ENCODE results near the gene CLMN. TPM values are rescaled to one million over a fixed set of nuclear protein-coding genes. Genes with fewer than 3 reads are reported as not detected.

The CLMN gene
- total and polyA plus RNA-seq, 9 of the 15 experiments (the other 6 are each of a cell fraction or from before 2014, with no cell fraction given) = 0.01 to 0.18 (median 0.07) TPM; not detected in 4

DNA sequence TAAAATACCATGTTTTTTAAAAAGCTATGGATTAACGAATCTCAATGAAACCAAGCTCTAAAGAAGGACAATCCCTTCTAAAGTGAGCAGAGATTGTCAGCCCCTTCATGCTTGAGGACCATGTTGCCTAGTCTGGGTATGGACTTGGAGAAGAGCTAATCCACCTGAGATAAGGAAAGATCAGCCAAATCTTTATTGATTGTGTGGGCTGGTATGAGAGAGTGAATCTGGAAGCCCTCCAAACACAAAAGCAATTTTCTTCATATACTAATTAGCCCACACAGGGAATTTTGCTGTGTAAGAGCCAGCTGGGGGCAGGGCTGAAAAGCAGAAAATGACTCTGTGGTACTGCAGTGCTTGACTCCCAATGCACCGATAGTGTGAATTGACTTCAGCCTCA, 115.0 kb downstream of the CLMN start:
- FAIRE-seq (no peak), ATAC-seq (no peak), DNase-seq (ENCODE audit: extremely low read depth in 1 of 4, low spot score in 3 of 4) (no peak)
- no peaks in the 10 kb centered on the region for H3K9me3 ChIP-seq (replicated peaks; ENCODE audit: control insufficient read depth, insufficient read depth, low read depth, low read length)
- no TSS peak for BruUV-seq (replicated peaks)
- no peak overlapping the region for H3K4me3 ChIP-seq
- H4K20me1 ChIP-seq (replicated peaks; ENCODE audit: control insufficient read depth, insufficient read depth, low read length) = no peaks in the 10 kb centered on the region
- TF ChIP-seq SMAD2 (IDR thresholded peaks at IDR 0.05; ENCODE audit: low read depth, low read length) (no peak), RAD21 (CRISPR knock-in tag; conservative IDR thresholded peaks at IDR 0.05 in 1 of 2, IDR thresholded peaks at IDR 0.05 in 1 of 2) (no peak), ZNF408 (CRISPR knock-in tag; IDR thresholded peaks at IDR 0.05; ENCODE audit: low read depth) (no peak), CCAR2 (IDR thresholded peaks at IDR 0.05; ENCODE audit: low read depth, low read length) (no peak), BRCA1 (IDR thresholded peaks at IDR 0.05) (no peak), BRCA1 (CRISPR knock-in tag; IDR thresholded peaks at IDR 0.05) (no peak), HDAC2 (IDR thresholded peaks at IDR 0.05) (no peak), ETS2 (tag; IDR thresholded peaks at IDR 0.05; ENCODE audit: borderline replicate concordance, poor library complexity, severe bottlenecking) (no peak), ZSCAN32 (CRISPR knock-in tag; IDR thresholded peaks at IDR 0.05) (no peak), ZFP30 (CRISPR knock-in tag; IDR thresholded peaks at IDR 0.05; ENCODE audit: borderline replicate concordance) (no peak), POLR3A (IDR thresholded peaks at IDR 0.05; ENCODE audit: borderline replicate concordance, extremely low read depth, insufficient read depth, insufficient read length) (no peak), FOXM1 (IDR thresholded peaks at IDR 0.05; ENCODE audit: low read depth) (no peak), FOXM1 (CRISPR knock-in tag; IDR thresholded peaks at IDR 0.05; ENCODE audit: low read depth) (no peak)
- TF ChIP-seq, protein P1, sequence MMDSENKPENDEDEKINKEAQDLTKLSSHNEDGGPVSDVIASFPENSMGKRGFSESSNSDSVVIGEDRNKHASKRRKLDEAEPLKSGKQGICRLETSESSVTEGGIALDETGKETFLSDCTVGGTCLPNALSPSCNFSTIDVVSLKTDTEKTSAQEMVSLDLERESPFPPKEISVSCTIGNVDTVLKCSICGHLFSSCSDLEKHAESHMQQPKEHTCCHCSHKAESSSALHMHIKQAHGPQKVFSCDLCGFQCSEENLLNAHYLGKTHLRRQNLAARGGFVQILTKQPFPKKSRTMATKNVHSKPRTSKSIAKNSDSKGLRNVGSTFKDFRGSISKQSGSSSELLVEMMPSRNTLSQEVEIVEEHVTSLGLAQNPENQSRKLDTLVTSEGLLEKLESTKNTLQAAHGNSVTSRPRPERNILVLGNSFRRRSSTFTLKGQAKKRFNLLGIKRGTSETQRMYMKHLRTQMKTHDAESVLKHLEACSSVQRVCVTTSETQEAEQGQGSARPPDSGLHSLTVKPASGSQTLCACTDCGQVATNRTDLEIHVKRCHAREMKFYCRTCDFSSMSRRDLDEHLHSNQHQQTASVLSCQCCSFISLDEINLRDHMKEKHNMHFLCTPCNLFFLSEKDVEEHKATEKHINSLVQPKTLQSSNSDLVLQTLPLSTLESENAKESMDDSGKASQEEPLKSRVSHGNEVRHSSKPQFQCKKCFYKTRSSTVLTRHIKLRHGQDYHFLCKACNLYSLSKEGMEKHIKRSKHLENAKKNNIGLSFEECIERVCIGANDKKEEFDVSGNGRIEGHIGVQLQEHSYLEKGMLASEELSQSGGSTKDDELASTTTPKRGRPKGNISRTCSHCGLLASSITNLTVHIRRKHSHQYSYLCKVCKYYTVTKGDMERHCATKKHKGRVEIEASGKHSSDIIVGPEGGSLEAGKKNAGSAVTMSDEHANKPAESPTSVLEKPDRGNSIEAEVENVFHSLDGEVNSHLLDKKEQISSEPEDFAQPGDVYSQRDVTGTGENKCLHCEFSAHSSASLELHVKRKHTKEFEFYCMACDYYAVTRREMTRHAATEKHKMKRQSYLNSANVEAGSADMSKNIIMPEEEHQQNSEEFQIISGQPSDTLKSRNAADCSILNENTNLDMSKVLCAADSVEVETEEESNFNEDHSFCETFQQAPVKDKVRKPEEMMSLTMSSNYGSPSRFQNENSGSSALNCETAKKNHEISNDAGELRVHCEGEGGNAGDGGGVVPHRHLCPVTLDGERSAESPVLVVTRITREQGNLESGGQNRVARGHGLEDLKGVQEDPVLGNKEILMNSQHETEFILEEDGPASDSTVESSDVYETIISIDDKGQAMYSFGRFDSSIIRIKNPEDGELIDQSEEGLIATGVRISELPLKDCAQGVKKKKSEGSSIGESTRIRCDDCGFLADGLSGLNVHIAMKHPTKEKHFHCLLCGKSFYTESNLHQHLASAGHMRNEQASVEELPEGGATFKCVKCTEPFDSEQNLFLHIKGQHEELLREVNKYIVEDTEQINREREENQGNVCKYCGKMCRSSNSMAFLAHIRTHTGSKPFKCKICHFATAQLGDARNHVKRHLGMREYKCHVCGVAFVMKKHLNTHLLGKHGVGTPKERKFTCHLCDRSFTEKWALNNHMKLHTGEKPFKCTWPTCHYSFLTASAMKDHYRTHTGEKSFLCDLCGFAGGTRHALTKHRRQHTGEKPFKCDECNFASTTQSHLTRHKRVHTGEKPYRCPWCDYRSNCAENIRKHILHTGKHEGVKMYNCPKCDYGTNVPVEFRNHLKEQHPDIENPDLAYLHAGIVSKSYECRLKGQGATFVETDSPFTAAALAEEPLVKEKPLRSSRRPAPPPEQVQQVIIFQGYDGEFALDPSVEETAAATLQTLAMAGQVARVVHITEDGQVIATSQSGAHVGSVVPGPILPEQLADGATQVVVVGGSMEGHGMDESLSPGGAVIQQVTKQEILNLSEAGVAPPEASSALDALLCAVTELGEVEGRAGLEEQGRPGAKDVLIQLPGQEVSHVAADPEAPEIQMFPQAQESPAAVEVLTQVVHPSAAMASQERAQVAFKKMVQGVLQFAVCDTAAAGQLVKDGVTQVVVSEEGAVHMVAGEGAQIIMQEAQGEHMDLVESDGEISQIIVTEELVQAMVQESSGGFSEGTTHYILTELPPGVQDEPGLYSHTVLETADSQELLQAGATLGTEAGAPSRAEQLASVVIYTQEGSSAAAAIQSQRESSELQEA (IDR thresholded peaks at IDR 0.05; ENCODE audit: low read depth) = no peak
- no peaks in the 10 kb centered on the region for H3K4me1 ChIP-seq (replicated peaks in 1 of 2; ENCODE audit: control insufficient read depth in 2 of 2, insufficient read depth in 2 of 2, low read length in 2 of 2)
- no peaks in the 10 kb centered on the region for H3K9me1 ChIP-seq (ENCODE audit: control insufficient read depth, insufficient read depth, low read length)
- peaks cover 6 to 20% of the 10 kb centered on the region in 2 experiments; a peak in 4 of 5 replicates for H3K27me3 ChIP-seq (ENCODE audit: control insufficient read depth in 2 of 2, insufficient read depth in 2 of 2, low read length in 2 of 2)
- H3K9ac ChIP-seq (ENCODE audit: insufficient read depth in 1 of 2, low read depth in 2 of 2, low read length in 2 of 2) = no peak overlapping the region
- no peaks in the 10 kb centered on the region for H3K79me2 ChIP-seq (ENCODE audit: control insufficient read depth, insufficient read depth, low read length)
- CTCF ChIA-PET (ENCODE audit: low intra/inter-chr PET ratio) = no interaction called here
- H2AFZ ChIP-seq (ENCODE audit: low read depth, low read length) = no peak overlapping the region
- H3K27ac ChIP-seq (ENCODE audit: extremely low read depth, low read depth, low read length) = no peak overlapping the region
- POLR2A ChIA-PET = no interaction called here
- in situ Hi-C loops (cut with MboI) = no loop called here
- intact Hi-C loops (cut with micrococcal nuclease) = no loop called here
- no peaks in the 10 kb centered on the region for H3K36me3 ChIP-seq (ENCODE audit: control insufficient read depth, insufficient read depth, low read length)
- WGBS (ENCODE audit: insufficient coverage, low coverage, missing lambda C conversion rate) = 0% methylated on average over 2 of the region's 2 CpGs
- no peak overlapping the region for H3K4me2 ChIP-seq (ENCODE audit: insufficient read depth, low read length)

Measured in K562 (cell line).